Prostate gland (tissue), 2 donors: ENCODE measurements around the gene SOHLH2. TPM values are rescaled to one million over a fixed set of nuclear protein-coding genes. Genes with fewer than 3 reads are reported as not detected.

Experiments
- DNase-seq: peaks from one replicate; pipeline ENCODE4 v3.0.0-alpha.2; 2019; ENCODE audit warnings: low spot score
- H3K27ac ChIP-seq, 2 donors: fragments of 200-600 bp; sonication (generic); 2 replicates each; pipeline ENCODE4 v1.5.1; 2017 to 2019
- H3K27me3 ChIP-seq: fragments of 200-600 bp; sonication (generic); replicated peaks from 2 replicates; pipeline ENCODE4 v1.5.1; 2019; ENCODE audit not compliant: insufficient read depth
- H3K36me3 ChIP-seq, 2 donors: fragments of 200-600 bp; sonication (generic); 1 replicate in 1 of 2; 2 replicates in 1 of 2; pipeline versions ENCODE4 v1.5.1 to v1.8.1; 2017 to 2019
- H3K4me1 ChIP-seq: fragments of 200-600 bp; sonication (generic); replicated peaks from 2 replicates; pipeline ENCODE4 v1.5.1; 2019
- H3K4me3 ChIP-seq, 2 donors: fragments of 200-600 bp; sonication (generic); 2 replicates each; pipeline ENCODE4 v1.5.1; 2017 to 2019
- H3K9me3 ChIP-seq: fragments of 200-600 bp; sonication (generic); 2 replicates; pipeline ENCODE4 v1.5.1; 2017
- CTCF ChIP-seq, 4 experiments: fragments of 200-600 bp in 2 of 4; fragments of 450-650 bp in 2 of 4; sonication (generic) in 2 of 4; IDR thresholded peaks; 1 replicate in 3 of 4; 2 replicates in 1 of 4; pipeline ENCODE4 v1.5.1; 2016 to 2019; ENCODE audit warnings: antibody characterized with exemption in 4 of 4, mild to moderate bottlenecking in 2 of 4, moderate library complexity in 2 of 4
- POLR2A ChIP-seq: fragments of 450-650 bp; IDR thresholded peaks from one replicate; pipeline ENCODE4 v1.6.1; 2016; ENCODE audit warnings: antibody characterized with exemption, mild to moderate bottlenecking
- POLR2AphosphoS5 ChIP-seq: sonication (generic); formaldehyde crosslinking; IDR thresholded peaks from one replicate; pipeline ENCODE4 v1.6.1; 2017; ENCODE audit warnings: antibody characterized with exemption
- WGBS: methylation state at CpG from one replicate; pipeline ENCODE4 v1.1.5; 2018; 5-methylcytosine and 5-hydroxymethylcytosine counted together
- intact Hi-C: fragments of 100-400 bp; cut with DNase I; formaldehyde crosslinking; loops from one replicate; pipeline ENCODE4 v1.14.2; 2022
- total RNA-seq, 2 donors: library from RNA; depleted of rRNA; stranded (reverse); fragments of >200 nt; gene quantifications; one replicate each; pipeline ENCODE4 v1.1.0, GENCODE V29; 2016

The SOHLH2 gene
- total RNA-seq, 2 donors from 2014 or later = 2.3 to 5.1 TPM

- H3K4me3 ChIP-seq = no peak overlapping the region
- no peaks in the 10 kb centered on the region for H3K36me3 ChIP-seq
- H3K27ac ChIP-seq = no peak overlapping the region
- DNase-seq = no peak
- H3K4me1 ChIP-seq = no peaks in the 10 kb centered on the region
- no peaks in the 10 kb centered on the region for H3K27me3 ChIP-seq
- intact Hi-C loops = no loop called here
- no peak for TF ChIP-seq POLR2AphosphoS5
- no peak for TF ChIP-seq POLR2A
- TF ChIP-seq CTCF (IDR thresholded peaks at IDR 0.05) = no peak
- 88% methylated on average over 6 of the region's 6 CpGs for WGBS
- no peaks in the 10 kb centered on the region for H3K9me3 ChIP-seq
Measured at GRCh38 chr13:36163286-36163685, 51.1 kb downstream of the SOHLH2 start.

- Histone ChIP-seq H3K4me1 (no peaks in the 10 kb centered on the region), H3K36me3 (no peaks in the 10 kb centered on the region), H3K4me3 (no peak overlapping the region), H3K27ac (no peak overlapping the region), H3K9me3 (no peaks in the 10 kb centered on the region), H3K27me3 (no peaks in the 10 kb centered on the region)
- 79% methylated on average over 4 of the region's 4 CpGs for WGBS
- TF ChIP-seq POLR2A = no peak
- TF ChIP-seq CTCF (IDR thresholded peaks at IDR 0.05) = no peak
- TF ChIP-seq POLR2AphosphoS5 = no peak
- intact Hi-C loops = no loop called here
- no peak for DNase-seq
Measured at GRCh38 chr13:36160297-36160696, 54.1 kb downstream of the SOHLH2 start.

GRCh38 chr13:36158611-36159010, 55.7 kb downstream of the SOHLH2 start:
- Histone ChIP-seq H3K27me3 (no peaks in the 10 kb centered on the region), H3K4me3 (no peak overlapping the region), H3K9me3 (no peaks in the 10 kb centered on the region), H3K36me3 (no peaks in the 10 kb centered on the region), H3K27ac (no peak overlapping the region), H3K4me1 (no peaks in the 10 kb centered on the region)
- DNase-seq = no peak
- 90% methylated on average over 4 of the region's 4 CpGs for WGBS
- TF ChIP-seq POLR2A = no peak
- no peak for TF ChIP-seq POLR2AphosphoS5
- TF ChIP-seq CTCF (IDR thresholded peaks at IDR 0.05) = no peak
- intact Hi-C loops = loop anchor here (10.0 kb wide), 1 partner anchor 116 kb away; no protein-coding TSS in a partner anchor

GRCh38 chr13:36157480-36157879, 56.9 kb downstream of the SOHLH2 start:
- H3K36me3 ChIP-seq = no peaks in the 10 kb centered on the region
- no peak for DNase-seq
- H3K4me3 ChIP-seq = no peak overlapping the region
- H3K27ac ChIP-seq = no peak overlapping the region
- WGBS = 33% methylated on average over 1 of the region's 1 CpG
- H3K4me1 ChIP-seq = no peaks in the 10 kb centered on the region
- no peaks in the 10 kb centered on the region for H3K27me3 ChIP-seq
- H3K9me3 ChIP-seq = no peaks in the 10 kb centered on the region
- TF ChIP-seq POLR2A = no peak
- no peak for TF ChIP-seq POLR2AphosphoS5
- TF ChIP-seq CTCF (IDR thresholded peaks at IDR 0.05) = no peak
- intact Hi-C loops = loop anchor here (10.0 kb wide), 1 partner anchor 117 kb away; no protein-coding TSS in a partner anchor

GRCh38 chr13:36154567-36155291, 59.6 kb downstream of the SOHLH2 start:
- no peak for DNase-seq
- TF ChIP-seq POLR2AphosphoS5 = no peak
- no peak for TF ChIP-seq CTCF (IDR thresholded peaks at IDR 0.05)
- no peak for TF ChIP-seq POLR2A
- H3K27ac ChIP-seq = no peak overlapping the region
- intact Hi-C loops = loop anchor here (10.0 kb wide), 1 partner anchor 120 kb away; no protein-coding TSS in a partner anchor
- H3K9me3 ChIP-seq = no peaks in the 10 kb centered on the region
- H3K4me1 ChIP-seq = no peaks in the 10 kb centered on the region
- no peaks in the 10 kb centered on the region for H3K36me3 ChIP-seq
- H3K4me3 ChIP-seq = no peak overlapping the region
- 7% methylated on average over 35 of the region's 35 CpGs for whole genome bisulfite sequencing
- no peaks in the 10 kb centered on the region for H3K27me3 ChIP-seq
